Transverse colon (tissue), 4 donors: ENCODE results near the gene MAN2A1. TPM values are rescaled to one million over a fixed set of nuclear protein-coding genes. Genes with fewer than 3 reads are reported as not detected.

Experiments
- DNase-seq: peaks from one replicate; pipeline ENCODE4 v3.0.0-alpha.2; 2019
- H3K27ac ChIP-seq, 4 donors: fragments of 200-600 bp; sonication (generic); 2 replicates each; pipeline ENCODE4 v1.5.1; 2016 to 2018; ENCODE audit warnings: inconsistent platforms in 4 of 4
- H3K27me3 ChIP-seq: fragments of 200-600 bp; sonication (generic); 2 replicates; pipeline ENCODE4 v1.5.1; 2017; ENCODE audit warnings: inconsistent platforms
- H3K36me3 ChIP-seq, 4 donors: fragments of 200-600 bp; sonication (generic); 2 replicates each; pipeline ENCODE4 v1.5.1; 2017 to 2019; ENCODE audit warnings: inconsistent platforms in 4 of 4
- H3K4me1 ChIP-seq, 4 donors: fragments of 200-600 bp; sonication (generic); 2 replicates each; pipeline ENCODE4 v1.5.1; 2017 to 2020; ENCODE audit warnings: inconsistent platforms in 4 of 4
- H3K4me3 ChIP-seq, 4 donors: fragments of 200-600 bp; sonication (generic); 1 replicate in 1 of 4; 2 replicates in 3 of 4; pipeline versions ENCODE4 v1.5.1 to v1.6.1; 2017 to 2019; ENCODE audit warnings: inconsistent platforms in 4 of 4
- H3K9me3 ChIP-seq, 2 donors: fragments of 200-600 bp; sonication (generic); 2 replicates each; pipeline ENCODE4 v1.5.1; 2017 to 2019; ENCODE audit warnings: inconsistent platforms in 2 of 2
- EP300 ChIP-seq: sonication (generic); formaldehyde crosslinking; IDR thresholded peaks from one replicate; pipeline ENCODE4 v1.6.1; 2017; ENCODE audit warnings: antibody characterized with exemption, low read depth
- POLR2A ChIP-seq: fragments of 450-650 bp; IDR thresholded peaks from one replicate; pipeline ENCODE4 v1.6.1; 2016; ENCODE audit warnings: antibody characterized with exemption, mild to moderate bottlenecking, moderate library complexity
- POLR2AphosphoS5 ChIP-seq, 3 donors: sonication (generic); formaldehyde crosslinking; IDR thresholded peaks; one replicate each; pipeline ENCODE4 v1.6.1; 2016; ENCODE audit warnings: antibody characterized with exemption in 3 of 3
- WGBS, 2 donors: methylation state at CpG; one replicate each; pipeline ENCODE4 v1.1.5; 2018; ENCODE audit warnings: low coverage in 1 of 2; 5-methylcytosine and 5-hydroxymethylcytosine counted together
- in situ Hi-C, 4 donors: fragments of 200-750 bp; cut with MboI; loops; one replicate each; pipeline versions ENCODE4 v1.15.0 to v1.15.1; 2017; ENCODE audit warnings: low sequenced_read_pairs in 3 of 4, low pct_ligation_motif_present in 1 of 4, low pct_unique_long_range_greater_than_20kb in 1 of 4
- intact Hi-C: fragments of 100-400 bp; cut with DNase I; formaldehyde crosslinking; loops from one replicate; pipeline ENCODE4 v1.15.1; 2023; ENCODE audit warnings: low total_unique reads
- total RNA-seq, 4 donors: library from RNA; depleted of rRNA; stranded (reverse); fragments of >200 nt; gene quantifications; one replicate each; pipeline ENCODE4 v1.1.0, GENCODE V29; 2016
- TF ChIP-seq, protein P1 (sequence below), 5 experiments: fragments of 200-600 bp in 3 of 5; fragments of 450-650 bp in 2 of 5; sonication (generic) in 3 of 5; IDR thresholded peaks; 1 replicate in 2 of 5; 2 replicates in 3 of 5; pipeline ENCODE4 v1.5.1; 2016 to 2017; ENCODE audit warnings: antibody characterized with exemption in 5 of 5, inconsistent platforms in 3 of 5, mild to moderate bottlenecking in 2 of 5, moderate library complexity in 1 of 5

MAN2A1 gene
- total RNA-seq, 4 donors from 2014 or later, result 39.2 to 95.3 (median 70.4) TPM

DNA sequence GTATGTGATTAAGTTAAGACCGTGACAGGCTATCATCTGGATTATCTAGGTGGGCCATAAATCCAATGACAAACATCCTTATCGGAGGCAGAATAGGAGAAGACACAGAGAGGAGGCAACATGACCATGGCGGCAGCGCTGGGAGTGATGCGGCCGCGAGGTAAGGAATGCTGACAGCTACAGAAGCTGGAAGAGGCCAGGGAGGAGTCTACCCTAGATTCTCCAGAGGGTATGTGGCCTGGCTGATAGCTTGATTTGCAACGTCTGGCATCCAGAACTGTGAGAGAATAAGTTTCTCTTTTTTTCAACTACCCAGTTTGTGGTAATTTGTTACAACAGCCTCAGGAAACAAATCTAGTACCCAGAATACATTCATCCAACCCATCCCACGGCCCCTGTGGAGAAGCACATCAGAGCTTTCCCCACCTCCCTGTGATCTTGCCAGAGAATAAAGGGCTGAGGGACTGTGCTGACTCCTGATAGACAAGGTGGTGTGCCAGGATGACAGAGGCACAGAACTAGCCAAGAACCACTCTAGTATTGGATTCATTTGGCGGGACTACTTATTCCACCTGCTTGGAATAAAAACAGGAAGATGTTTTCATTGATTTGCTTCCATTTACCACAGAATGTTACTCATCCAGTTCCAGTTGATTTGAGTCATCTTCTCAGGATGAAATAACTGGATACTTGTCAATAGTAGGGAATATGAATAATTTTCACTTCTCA lies 187.4 kb downstream of the MAN2A1 start:
- Histone ChIP-seq H3K27ac (no peak overlapping the region), H3K27me3 (no peaks in the 10 kb centered on the region), H3K9me3 (no peaks in the 10 kb centered on the region), H3K4me1 (no peaks in the 10 kb centered on the region), H3K4me3 (no peak overlapping the region), H3K36me3 (no peaks in the 10 kb centered on the region)
- intact Hi-C loops (no loop called here), in situ Hi-C loops (no loop called here)
- 91% methylated on average over 9 to 10 of the region's 10 CpGs for WGBS, 2 donors
- no peak for DNase-seq
- no peak for TF ChIP-seq POLR2A
- no peak for TF ChIP-seq EP300
- TF ChIP-seq, protein P1, sequence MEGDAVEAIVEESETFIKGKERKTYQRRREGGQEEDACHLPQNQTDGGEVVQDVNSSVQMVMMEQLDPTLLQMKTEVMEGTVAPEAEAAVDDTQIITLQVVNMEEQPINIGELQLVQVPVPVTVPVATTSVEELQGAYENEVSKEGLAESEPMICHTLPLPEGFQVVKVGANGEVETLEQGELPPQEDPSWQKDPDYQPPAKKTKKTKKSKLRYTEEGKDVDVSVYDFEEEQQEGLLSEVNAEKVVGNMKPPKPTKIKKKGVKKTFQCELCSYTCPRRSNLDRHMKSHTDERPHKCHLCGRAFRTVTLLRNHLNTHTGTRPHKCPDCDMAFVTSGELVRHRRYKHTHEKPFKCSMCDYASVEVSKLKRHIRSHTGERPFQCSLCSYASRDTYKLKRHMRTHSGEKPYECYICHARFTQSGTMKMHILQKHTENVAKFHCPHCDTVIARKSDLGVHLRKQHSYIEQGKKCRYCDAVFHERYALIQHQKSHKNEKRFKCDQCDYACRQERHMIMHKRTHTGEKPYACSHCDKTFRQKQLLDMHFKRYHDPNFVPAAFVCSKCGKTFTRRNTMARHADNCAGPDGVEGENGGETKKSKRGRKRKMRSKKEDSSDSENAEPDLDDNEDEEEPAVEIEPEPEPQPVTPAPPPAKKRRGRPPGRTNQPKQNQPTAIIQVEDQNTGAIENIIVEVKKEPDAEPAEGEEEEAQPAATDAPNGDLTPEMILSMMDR (IDR thresholded peaks at IDR 0.05), result no peak
- TF ChIP-seq POLR2AphosphoS5 (IDR thresholded peaks at IDR 0.05), result no peak

DNA sequence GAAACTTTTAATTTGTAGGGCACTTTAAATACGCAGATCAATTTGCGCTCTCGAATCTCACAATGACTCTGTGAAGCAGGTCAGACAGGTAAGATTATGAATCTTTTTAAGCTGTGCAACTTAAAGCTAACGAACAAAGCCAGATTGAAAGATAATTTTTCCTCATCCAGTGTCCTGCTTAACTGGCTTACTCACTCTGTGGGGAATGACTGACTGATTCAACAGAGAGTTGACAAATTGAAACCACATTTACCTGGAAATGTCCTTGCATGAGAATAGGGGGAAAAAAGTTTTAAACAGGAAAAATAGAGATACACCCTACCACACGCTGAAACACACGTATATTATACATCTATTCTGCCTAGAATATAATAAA lies 187.9 kb downstream of the MAN2A1 start:
- Histone ChIP-seq H3K9me3 (no peaks in the 10 kb centered on the region), H3K4me3 (no peak overlapping the region), H3K27ac (no peak overlapping the region), H3K4me1 (no peaks in the 10 kb centered on the region), H3K36me3 (no peaks in the 10 kb centered on the region), H3K27me3 (no peaks in the 10 kb centered on the region)
- TF ChIP-seq, protein P1 (IDR thresholded peaks at IDR 0.05), result no peak
- TF ChIP-seq POLR2A (no peak), POLR2AphosphoS5 (IDR thresholded peaks at IDR 0.05) (no peak), EP300 (no peak)
- in situ Hi-C loops, result no loop called here
- intact Hi-C loops, result no loop called here
- 92 to 98% methylated on average over 6 of the region's 6 CpGs for WGBS, 2 donors
- no peak for DNase-seq

DNA sequence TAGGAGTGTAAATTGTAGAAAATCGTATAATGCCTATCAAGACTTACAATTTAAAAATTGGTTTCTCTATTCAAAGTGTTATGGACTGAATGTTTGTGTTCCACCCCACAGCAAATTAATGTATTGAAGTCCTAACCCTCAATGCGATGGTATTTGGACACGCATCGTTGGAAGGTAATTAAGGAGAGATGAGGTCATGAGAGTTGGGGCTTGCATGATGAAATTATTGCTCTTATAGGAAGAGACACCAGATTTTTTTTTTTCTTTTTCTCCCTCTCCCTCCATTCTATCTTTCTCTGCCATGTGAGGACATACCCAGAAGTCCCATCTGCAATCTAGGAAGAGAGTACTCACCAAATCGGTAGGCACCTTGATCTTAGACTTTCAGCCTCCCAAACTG lies 189.2 kb downstream of the MAN2A1 start:
- intact Hi-C loops, result no loop called here
- Histone ChIP-seq H3K4me1 (no peaks in the 10 kb centered on the region), H3K4me3 (no peak overlapping the region), H3K27me3 (no peaks in the 10 kb centered on the region), H3K36me3 (no peaks in the 10 kb centered on the region), H3K9me3 (no peaks in the 10 kb centered on the region), H3K27ac (no peak overlapping the region)
- TF ChIP-seq, protein P1 (IDR thresholded peaks at IDR 0.05), result no peak
- TF ChIP-seq POLR2A (no peak), POLR2AphosphoS5 (IDR thresholded peaks at IDR 0.05) (no peak), EP300 (no peak)
- WGBS, 2 donors, result 89 to 91% methylated on average over 5 of the region's 5 CpGs
- in situ Hi-C loops, result no loop called here
- DNase-seq, result no peak

DNA sequence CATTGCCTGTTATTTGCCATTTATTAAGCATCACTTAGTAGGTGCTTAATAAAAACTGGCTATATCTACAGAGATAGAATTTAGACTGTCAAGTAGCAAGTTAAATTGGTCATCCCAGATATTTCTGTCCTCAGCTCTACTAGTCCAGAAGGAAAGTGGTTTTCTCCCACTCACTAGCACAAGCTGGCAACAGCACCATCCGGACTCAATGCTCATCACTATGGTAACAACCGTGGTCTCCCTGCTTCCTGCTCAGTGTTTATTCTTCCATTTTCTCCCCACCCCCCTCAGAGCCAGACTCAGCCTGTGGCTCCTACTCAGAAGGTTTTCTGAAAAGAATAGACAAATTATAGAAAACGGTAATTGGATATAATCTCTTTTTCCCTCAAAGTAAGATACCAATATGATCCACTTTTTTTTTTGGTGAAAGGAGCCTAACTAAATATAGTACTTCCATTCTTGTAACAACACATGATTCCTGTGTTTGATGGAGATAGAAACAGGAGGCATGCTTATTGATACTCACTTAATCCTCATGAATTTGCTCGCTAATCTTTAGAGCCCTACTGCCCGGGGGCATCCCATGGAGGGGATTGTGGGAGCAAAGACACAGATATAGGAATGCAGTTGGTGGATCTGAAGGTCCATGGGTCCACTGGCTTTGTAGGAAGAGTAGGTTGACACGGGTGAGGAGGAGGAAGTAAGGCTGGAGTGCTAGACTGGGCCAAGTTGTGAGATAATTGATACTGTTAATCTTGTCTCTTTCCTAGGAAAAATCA lies 191.4 kb downstream of the MAN2A1 start:
- WGBS, 2 donors, result 75 to 88% methylated on average over 5 to 6 of the region's 6 CpGs
- in situ Hi-C loops, result no loop called here

More for the DNA sequence above, 191.4 kb downstream of the MAN2A1 start:
- no peak overlapping the region for H3K4me3 ChIP-seq
- no peak overlapping the region for H3K27ac ChIP-seq
- H3K9me3 ChIP-seq, result no peaks in the 10 kb centered on the region
- no peaks in the 10 kb centered on the region for H3K27me3 ChIP-seq
- no peaks in the 10 kb centered on the region for H3K36me3 ChIP-seq
- DNase-seq, result no peak
- intact Hi-C loops, result no loop called here
- no peaks in the 10 kb centered on the region for H3K4me1 ChIP-seq
- TF ChIP-seq POLR2AphosphoS5 (IDR thresholded peaks at IDR 0.05), result no peak
